ENCODE data around the gene SLC38A6.

DNA sequence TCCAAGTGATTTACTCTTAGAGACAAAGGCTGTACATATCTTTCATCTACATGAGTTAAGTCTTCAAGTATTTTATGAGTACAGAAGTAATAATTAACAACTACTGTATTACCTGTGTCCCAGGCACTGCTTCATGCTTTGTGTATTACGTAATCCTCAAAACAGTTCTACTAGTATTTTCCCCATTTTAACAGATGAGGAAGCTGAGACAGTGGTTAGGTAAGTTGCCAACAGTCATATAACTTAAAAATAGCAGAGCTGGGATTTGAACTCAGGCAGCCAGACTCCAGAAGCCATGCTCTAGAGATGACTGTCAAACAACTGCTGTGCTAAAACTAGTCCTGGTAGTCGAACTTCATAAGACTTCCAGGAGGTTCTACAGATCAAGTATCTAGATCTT, 10.9 kb upstream of the SLC38A6 start:
- no peak for TF ChIP-seq CTCF (conservative IDR thresholded peaks at IDR 0.05; ENCODE audit: low read depth in 2 of 2)
- no peak for TF ChIP-seq EZH2 (IDR thresholded peaks at IDR 0.05; ENCODE audit: low read depth, unreplicated experiment)
- TF ChIP-seq, protein P1, sequence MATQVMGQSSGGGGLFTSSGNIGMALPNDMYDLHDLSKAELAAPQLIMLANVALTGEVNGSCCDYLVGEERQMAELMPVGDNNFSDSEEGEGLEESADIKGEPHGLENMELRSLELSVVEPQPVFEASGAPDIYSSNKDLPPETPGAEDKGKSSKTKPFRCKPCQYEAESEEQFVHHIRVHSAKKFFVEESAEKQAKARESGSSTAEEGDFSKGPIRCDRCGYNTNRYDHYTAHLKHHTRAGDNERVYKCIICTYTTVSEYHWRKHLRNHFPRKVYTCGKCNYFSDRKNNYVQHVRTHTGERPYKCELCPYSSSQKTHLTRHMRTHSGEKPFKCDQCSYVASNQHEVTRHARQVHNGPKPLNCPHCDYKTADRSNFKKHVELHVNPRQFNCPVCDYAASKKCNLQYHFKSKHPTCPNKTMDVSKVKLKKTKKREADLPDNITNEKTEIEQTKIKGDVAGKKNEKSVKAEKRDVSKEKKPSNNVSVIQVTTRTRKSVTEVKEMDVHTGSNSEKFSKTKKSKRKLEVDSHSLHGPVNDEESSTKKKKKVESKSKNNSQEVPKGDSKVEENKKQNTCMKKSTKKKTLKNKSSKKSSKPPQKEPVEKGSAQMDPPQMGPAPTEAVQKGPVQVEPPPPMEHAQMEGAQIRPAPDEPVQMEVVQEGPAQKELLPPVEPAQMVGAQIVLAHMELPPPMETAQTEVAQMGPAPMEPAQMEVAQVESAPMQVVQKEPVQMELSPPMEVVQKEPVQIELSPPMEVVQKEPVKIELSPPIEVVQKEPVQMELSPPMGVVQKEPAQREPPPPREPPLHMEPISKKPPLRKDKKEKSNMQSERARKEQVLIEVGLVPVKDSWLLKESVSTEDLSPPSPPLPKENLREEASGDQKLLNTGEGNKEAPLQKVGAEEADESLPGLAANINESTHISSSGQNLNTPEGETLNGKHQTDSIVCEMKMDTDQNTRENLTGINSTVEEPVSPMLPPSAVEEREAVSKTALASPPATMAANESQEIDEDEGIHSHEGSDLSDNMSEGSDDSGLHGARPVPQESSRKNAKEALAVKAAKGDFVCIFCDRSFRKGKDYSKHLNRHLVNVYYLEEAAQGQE (IDR thresholded peaks at IDR 0.05; ENCODE audit: unreplicated experiment), result no peak
- no peak for TF ChIP-seq POLR2AphosphoS5 (IDR thresholded peaks at IDR 0.05; ENCODE audit: low read depth)
- no peak for TF ChIP-seq STAT1 (IDR thresholded peaks at IDR 0.05; ENCODE audit: unreplicated experiment)
- TF ChIP-seq, protein P2, sequence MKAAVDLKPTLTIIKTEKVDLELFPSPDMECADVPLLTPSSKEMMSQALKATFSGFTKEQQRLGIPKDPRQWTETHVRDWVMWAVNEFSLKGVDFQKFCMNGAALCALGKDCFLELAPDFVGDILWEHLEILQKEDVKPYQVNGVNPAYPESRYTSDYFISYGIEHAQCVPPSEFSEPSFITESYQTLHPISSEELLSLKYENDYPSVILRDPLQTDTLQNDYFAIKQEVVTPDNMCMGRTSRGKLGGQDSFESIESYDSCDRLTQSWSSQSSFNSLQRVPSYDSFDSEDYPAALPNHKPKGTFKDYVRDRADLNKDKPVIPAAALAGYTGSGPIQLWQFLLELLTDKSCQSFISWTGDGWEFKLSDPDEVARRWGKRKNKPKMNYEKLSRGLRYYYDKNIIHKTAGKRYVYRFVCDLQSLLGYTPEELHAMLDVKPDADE (IDR thresholded peaks at IDR 0.05), result no peak
- TF ChIP-seq EZH2phosphoT487 (IDR thresholded peaks at IDR 0.05; ENCODE audit: unreplicated experiment), result no peak
